ENCODE results near the gene EDIL3.
"Not testable (repeated sequence)": the region's sequence is repeated elsewhere in the genome, so short reads cannot be mapped to it uniquely, and the experiment has no call there.

EDIL3 gene

DNA sequence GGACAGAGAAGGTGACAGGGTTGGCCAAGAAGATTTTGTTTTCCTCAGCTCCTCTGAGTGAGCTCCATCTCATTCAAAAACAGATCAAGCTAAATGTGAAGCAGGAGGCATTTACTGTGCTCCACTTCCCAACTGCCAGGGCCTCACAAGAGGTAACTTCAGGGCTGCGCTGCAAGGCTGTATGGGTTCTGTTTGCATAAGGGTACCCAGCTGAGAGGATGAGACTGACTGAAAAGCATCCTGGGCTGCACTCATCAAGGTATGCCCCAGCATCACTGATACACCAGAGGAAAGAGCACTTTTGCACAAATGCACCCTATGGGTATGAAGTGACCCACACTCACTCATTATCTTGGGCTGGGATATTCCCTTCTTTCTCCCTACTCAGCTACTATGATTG lies 347.8 kb downstream of the EDIL3 start:
- DNase-seq: no peak

DNA sequence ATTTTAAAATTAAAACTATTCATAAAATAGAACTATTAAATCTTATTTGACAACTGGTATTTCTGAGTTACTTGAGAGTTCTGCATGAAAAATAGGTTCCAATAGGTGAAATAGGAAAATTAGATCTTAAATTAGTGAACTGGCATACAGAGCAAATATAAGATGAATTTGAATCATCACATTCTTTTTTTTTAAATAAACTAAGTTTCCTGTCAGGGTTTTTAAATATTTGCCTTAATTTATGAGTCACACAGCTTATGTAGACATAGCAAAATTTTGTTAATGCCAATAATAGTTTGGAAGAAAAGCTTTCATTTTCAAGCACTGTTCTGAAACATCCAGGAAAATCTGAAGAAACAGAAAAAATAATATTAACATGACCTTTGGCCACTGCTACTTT lies 352.4 kb downstream of the EDIL3 start:
- DNase-seq: no peak

DNA sequence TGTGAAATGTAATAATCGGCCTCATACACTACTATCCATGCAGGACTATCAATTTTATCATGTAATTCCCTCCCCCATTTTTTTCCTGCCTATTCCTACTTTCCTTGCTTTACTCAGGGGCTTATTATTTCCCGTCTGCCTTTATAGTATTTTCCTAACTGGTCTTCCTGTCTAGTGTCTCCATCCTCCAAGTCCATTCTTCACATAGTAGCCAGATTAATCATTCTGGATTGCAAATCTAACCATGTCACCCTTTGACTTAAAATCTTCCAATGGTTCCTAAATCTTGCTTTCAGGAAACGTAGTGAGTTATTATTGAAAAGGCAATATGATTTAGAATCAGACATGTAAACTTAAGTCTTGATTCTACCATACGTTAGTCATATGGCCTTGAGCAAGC lies 356.6 kb downstream of the EDIL3 start:
- DNase-seq: no peak

DNA sequence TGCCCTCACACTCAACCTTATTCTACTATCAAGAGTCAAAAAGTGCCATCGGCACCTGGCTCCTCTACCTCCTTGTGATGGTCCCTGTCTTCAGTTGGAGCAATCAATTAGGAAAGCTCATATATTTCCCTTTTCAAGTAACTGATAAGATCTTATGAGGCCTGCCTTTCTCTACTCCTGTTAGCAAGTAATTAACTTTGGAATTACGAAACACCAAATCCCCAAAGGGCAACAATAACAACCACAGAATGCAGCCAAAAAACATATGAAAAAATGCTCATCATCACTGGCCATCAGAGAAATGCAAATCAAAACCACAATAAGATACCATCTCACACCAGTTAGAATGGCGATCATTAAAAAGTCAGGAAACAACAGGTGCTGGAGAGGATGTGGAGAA lies 366.2 kb downstream of the EDIL3 start:
- not testable (repeated sequence) for DNase-seq

DNA sequence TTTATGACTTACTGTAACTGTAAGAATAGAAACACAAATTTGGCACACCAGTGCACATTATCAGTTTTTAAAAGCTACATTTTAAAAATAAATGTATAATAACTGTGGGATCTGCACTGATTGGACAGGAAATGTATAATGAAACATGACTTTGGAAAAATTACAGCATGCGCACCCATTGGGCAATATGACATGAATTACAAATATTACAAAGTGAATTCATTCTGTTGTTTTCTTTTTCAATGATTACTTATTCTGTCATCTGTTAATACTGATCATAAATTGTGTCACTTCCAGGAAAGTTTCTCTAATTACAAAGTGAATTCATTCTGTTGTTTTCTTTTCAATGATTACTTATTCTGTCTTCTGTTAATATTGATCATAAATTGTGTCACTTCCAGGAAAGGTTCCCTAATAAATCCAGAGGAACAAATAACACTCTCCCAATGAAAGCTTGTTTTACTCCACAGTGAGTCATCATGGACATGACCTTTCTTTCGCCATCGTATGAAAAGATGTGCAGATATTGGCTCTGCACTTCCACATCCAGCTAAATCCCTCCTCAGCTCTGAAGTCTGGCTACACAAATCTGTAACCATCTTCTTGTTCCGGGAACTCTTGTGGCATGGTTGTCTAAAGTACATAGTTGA lies 367.0 kb downstream of the EDIL3 start:
- no peak for DNase-seq

DNA sequence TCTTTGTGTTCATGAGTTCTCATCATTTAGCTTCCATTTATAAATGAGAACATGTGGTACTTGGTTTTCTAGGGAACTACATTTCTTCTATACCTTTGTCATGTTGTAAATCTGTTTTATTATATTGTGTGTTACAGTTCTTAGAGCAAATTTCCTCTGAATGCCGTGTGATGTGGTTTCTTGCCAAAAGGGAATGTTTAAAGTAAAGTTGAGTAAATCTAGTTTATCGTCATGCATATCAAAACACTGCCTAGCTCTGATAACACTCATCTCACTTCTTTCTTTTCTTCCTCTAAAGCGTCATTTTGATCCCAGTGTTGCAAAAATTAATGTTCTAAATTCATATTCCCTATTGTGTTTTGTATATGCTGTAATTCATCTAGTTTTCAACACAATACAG lies 368.6 kb downstream of the EDIL3 start:
- no peak for DNase-seq

DNA sequence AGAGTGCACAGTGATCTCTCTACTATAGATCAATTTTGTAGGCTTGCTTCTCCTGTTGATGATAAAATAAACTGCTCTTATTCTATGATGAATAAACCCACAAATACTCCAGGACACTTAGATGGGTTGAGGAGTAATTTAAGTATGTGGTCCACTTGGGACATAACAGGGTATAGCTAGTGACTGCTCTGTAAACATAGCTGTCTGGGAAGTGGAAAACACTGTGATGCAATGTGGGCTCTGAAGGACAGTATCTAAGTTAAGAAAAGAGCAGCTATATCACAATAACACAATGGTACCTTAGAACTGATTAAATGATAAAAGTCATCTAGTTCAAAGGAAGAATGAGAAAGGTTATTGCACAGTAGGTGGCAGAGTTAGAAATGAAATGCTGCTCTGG lies 369.7 kb downstream of the EDIL3 start:
- DNase-seq: no peak

DNA sequence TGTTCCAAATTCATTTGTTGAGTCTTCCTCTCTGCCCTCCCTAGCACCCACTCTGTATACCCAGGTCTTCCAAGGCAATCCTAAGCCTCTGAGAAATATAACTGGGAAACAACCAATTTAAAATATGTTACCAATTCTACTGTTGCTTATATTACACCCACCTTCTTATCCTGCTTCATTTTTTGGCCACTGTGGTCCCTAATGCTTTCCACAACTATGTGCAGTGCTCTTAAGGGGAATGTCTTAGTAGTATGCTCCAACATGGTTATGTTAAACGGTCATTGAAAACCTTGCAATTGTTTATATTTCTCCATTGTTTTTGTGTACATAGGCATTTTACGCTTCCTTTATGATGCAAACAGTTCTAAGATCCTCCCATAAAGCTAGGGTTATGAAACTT lies 390.9 kb downstream of the EDIL3 start:
- DNase-seq: no peak

DNA sequence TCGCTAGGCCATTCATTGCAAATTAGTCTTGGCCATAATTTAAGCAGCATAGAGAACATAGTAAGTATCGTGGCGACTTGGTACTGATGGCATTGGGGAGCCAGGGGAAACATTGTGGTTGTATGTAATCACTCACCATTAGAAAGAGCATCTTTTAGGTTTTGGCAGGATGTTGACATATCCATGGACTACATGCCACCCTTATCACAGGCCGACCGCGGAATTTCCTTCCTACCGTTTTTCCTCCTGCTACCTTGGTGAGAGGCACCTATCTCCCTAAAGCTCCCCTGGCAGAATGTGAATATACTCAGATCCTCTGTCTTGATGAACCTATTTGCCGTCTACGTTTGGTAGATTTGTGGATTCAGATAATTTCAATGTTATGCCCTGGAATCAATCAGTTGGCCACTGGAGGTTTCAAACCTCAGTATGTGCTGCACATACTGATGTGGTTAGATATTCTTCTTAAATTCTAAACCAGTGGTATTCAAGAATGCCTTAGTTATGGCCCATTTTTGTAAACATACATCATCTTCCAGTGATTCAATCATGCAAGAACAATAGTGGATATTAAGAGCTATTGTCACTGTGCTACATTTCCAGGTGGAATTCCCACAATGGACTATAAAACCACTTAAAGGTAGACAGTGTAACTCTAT lies 393.0 kb downstream of the EDIL3 start:
- no peak for DNase-seq

DNA sequence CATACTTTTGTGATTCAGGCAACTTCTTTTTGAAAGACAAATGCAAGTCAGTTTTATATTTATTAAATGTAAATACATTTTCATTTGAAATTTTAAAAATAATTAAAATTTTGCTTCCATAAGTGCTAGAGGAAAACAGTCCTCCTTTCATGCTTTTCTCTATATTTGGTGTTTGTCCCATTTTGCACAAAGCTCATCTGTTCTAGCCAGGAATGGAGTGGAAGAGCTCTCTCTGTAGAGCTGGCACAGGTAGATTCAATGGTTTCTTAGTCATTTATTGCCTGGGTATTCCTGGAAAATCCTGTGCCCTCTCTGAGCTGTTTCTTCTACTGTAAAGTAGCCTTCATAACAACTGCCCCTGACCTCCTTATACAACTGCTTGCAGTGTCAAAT lies 396.4 kb downstream of the EDIL3 start:
- DNase-seq: no peak

DNA sequence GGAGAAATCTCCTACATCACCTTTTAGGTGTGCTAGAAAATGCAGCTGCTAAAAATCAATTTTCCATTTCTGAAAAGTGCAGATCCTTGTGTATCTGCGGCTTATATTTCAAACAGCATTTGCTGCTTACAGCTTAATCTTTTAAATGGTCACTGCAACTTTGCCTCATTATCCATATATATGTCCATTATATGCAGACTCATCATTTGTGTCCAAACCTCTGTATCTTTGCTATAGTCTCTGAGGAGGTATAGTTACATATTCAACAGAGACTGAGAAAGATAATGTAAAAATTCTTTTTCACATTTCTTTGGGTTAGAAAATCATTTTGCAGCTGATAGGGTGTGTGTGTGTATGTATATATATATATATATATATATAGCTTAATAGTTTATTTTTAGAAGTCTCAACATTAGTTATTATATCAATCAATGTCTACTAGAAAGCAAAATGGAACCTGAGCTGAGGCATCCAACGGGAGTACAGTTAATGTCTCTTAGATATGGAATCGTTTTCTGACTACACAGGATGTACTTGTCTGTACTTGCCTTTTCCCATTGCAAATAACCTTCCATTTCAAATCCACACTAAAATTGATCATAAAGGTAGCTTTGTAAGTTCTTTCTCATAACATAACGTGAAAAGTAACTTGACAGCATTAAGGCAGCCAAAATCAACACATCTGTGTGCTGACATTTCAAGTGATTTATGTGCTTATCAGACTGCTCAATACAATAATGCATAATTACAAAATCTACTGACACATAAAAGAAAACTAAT lies 397.0 kb downstream of the EDIL3 start:
- DNase-seq: no peak

DNA sequence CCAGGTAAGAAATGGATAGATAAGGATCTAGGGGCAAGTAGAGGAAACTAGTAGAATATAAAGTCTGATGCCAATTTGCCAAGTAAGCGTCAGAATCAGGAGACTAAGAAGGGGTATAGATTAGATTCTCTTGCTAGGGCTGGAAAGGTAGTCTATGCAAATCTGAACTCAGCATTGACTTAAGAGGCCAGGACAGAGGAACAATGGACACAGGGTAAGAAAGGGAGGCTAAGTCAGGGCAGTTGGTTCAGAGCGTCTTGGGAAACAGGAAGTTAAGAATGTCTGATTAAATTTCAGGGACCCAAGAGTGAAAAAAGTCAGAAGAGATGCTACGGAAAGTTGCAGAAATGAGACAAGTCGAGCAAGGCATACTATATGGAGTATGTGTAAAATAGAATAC lies 400.8 kb downstream of the EDIL3 start:
- no peak for DNase-seq

DNA sequence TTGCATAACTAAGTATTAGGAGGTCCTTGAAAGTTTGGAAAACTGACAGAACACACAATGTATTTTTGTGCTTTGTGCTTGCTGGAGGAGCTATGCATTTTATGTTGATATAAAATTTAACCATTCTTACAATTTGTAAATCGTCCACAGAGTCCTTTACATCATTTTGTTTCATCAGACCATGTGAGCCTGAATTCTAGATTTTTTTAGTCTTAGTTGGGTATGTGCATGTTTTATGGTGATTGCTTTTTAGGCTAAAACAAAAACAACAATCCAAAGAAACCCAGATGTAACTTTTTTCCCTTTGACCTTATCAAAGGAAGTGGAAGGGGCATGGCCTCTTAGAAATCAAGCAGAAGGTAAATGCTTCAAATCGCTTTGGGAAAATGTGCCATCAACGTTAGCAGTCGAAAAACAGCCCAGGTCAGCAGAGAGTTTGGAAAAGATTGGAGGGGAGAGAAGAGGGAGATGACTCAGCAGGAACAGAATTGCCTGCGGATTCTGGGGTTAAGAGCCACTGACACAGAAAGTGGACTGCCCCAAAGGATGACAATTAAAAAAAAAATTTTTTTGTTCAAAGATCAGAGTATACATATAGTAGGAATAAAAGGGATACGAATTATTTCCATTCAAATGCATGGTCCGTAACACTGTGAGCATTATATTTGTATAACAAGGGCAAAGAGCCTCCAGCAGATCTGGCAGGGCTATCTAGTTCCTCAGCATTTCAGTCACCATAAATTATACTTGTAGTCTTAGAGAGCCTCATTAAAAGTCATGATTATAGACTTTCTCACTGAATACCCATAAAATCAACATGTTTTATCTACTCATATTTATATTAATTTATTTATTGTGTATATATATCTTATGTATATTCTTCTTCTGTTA lies 410.5 kb downstream of the EDIL3 start:
- no peak for DNase-seq

DNA sequence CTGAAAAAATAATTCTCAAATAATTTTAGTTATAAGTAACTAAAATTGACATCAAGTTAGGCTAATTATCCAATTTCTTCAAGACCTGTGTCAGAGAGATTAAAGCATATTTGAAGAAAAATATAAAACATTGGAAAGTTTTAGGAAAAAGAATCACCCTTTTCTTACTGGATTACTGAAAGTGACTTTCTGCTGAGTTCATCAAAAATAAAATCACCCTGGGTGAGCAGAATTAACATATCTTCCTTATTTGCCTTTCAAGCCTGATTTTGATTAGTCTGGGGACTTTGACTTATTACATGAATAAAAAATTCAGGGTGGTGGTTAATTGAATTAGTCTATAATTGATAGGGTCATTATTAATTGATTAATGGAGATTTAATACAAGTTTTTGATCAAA lies 411.8 kb downstream of the EDIL3 start:
- DNase-seq: no peak

DNA sequence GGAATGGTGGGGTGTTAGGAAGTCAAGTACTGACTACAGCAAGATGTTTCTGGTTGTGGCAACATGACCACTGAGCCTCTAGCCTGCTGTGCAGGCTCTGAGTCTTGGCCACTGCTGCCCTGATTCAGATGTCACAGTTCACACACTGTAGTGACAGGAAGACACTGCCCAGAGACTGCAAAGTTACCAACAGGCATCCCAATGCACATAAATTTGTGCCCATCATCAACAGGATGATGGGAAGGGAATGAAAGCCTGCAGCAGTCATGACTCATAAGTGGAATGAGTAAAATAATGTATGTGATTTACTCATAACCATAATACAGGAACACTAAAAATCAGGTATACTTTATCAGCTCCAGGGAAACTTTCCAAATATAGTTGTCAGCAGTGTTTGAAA lies 412.4 kb downstream of the EDIL3 start:
- no peak for DNase-seq

DNA sequence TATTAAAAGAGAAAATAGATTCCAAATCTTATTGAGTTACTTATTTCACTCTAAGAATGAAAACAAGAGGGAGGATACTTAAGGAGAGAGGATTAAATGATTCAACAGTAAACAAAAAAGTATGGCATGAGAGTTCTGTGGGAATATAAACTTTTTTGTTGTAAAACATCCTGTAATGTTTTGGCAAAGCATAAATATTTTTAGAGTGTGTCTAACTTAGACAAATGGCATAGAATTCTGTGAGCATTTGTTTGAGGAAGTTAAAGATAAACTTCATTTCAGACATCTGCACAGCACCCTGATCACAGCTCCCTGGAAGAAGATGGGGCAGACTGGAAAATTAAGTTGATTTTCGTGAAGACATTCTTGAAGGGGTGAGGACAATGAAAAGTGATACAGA lies 417.3 kb downstream of the EDIL3 start:
- DNase-seq: no peak

DNA sequence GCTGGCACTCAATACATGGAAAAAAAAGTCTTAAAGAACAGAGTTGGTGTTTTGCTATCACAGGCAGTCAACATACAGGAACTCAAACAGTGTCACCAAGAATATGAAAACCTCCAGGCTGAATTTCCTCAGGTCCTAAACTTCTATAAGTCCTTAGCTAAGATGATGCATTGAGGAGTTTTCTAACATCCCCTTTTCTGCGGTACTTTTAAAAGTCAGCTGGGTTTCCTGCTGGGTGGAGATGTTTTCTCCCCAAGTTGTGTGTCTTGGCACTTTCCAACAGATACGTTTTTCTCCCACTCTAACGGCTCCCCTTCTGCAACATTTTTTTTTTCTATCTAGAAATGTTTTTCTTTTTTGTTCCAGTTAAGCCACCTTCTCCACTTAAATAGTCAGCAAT lies 419.2 kb downstream of the EDIL3 start:
- no peak for DNase-seq

DNA sequence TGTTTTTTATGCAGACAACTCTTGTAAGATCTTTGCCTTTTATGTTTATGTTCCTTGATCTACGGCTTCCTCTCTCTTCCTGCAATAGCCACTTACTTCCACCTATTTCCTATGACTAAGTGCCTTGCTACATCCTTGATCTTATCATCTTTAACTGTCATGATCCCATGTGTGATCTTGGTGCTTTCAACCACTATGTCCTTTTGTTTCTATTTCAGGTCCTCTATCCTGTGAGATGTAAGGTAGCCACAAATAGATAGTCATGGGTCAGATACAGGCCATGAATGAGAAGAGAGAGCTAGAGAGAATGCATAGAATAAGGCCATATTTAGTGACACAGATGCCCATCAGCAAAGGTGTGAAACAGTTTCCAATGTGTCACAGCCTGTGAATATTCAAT lies 420.4 kb downstream of the EDIL3 start:
- no peak for DNase-seq

DNA sequence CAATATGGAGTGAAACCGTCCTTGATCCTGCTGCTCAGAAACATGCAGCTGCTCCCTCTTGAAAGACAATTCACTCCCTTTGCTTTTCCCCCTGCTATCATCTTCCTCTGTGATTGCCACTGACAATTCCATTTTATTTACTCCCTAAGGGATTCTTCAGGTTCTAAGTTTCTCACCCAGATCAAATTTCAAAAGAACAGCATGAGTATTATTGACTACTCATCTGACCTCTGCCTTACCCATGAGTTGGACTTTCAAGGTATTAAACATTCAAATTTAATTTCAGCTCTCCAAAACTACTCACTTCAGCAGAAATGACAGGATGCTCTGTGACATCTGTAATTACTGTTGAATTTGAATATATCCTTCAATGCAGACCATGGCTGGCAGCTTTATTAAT lies 427.5 kb downstream of the EDIL3 start:
- no peak for DNase-seq

DNA sequence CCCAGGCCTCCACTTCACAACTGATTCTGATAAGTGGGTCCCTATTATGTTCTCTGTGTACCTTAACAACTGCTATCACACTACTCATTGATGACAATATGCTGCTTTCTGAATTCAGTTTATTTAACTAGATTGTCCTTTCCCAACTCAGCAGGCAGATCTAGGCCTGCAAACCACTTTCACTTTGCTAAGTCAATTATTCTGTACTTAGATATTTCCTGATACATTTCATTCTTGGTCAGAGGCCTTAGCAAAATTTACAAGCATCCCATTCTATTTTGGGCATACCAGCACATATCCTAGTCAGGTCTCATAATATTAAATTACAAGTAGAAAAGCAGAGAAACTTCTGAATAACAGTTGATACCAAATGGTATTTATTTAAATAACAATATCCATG lies 428.3 kb downstream of the EDIL3 start:
- DNase-seq: no peak

DNA sequence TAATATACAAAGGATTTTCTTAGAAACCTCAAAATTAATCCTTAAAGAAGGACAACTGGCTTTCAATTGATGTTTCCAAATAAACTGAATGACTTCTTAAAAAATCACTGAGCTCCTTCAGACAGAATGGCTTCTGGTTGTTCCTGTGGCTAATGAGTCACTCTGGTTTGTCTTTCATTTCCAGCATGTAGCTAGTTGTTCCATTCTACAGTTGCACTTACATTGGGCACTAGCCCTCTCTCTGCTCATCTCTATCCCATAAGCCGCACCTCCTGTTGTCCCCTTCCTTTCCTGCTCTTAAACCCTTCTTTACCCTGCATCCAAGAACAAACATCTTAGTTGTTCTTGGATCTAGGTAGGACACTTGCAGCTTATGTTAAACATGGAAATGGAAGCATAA lies 428.8 kb downstream of the EDIL3 start:
- no peak for DNase-seq

DNA sequence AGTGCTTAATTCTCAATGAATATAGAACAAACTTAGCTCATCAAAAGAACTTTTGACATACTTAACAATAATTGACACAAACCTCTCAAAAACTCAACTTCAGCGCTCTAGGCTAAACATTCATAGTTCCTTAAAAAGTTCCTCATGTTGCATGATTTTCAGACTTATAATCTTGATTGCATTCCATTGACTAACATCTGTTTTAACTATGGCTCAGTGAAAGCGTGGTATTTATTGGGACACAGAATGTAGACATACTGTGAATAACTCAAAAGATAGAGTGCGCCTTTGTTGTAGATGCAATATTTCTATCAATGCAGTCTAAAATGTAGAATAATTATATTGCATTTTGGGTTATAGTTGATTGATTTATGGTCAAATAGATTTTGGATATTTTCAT lies 436.9 kb downstream of the EDIL3 start:
- no peak for DNase-seq

DNA sequence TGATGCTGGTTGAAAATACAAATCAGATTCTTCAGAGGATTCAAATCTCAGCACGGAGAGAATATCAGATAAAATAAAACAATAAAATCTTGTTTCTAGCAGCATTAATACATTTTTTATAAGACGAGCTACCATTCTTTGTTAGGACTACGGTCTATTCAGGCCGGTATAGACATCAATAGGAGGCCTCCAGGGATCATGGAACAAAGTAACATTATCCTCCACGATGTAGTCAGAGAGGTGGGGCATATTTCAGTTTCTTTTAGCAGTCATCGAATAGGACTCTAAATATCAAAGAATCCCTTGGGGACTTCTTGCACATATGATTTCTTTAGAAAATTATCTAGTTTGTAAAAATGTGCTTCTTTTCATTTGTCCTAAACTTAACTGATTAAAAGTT lies 438.2 kb downstream of the EDIL3 start:
- DNase-seq: no peak

Data from CD4-positive, alpha-beta T cell treated with Interleukin-17A for 1 hour (primary cell).